HTR-8/SVneo (cell line): ENCODE data around the gene WDR38.

ENCODE experiments used
- DNase-seq: peaks from one replicate; pipeline ENCODE4 v3.0.0; 2011; ENCODE audit warnings: low spot score, mixed read lengths; ENCODE audit not compliant: insufficient read length
- FAIRE-seq: peaks from 2 replicates; lab custom pipeline; 2011; peaks lifted over from hg19 to GRCh38; lab: Jason Lieb, UNC

The WDR38 gene, protein sequence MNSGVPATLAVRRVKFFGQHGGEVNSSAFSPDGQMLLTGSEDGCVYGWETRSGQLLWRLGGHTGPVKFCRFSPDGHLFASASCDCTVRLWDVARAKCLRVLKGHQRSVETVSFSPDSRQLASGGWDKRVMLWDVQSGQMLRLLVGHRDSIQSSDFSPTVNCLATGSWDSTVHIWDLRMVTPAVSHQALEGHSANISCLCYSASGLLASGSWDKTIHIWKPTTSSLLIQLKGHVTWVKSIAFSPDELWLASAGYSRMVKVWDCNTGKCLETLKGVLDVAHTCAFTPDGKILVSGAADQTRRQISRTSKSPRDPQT

DNA sequence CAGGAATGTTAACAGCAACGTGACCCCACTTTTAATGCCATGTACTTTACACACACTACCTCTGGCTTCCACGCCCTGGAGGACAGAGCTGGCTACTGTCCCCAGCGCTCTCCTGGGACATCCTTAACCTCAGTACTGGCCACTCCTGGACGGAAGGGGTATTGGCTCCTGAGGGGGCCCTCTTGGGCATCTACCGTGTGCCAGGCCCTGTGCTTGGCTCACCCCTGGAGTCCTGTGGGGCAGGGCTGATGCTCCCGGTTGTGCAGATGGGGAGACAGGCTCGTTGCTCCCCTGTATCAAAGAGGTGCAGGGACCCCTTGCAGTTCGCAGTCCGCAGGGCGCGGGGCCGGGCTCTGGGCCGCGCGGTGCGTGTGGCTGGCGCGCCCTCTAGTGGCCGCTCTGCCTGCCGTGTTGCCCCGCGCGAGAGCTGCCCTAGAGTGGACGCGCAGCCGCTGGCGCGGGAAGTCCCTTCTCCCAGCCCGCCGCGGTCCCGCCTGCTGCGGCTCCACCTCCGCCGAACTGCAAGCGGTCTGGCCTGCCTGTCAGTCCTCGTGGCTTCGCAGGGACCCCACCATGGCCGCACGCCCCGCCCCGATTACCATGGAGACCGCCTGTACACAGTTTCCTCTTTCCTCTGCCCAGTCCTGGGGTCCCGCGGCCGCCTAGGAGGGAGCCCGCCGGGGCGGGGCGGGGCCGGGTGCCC, at the start of gene WDR38:
TSS of gene WDR38 (plus strand) at position 632 of the 703 bp plus-strand sequence. CDS start 72 bp downstream, outside the sequence.
- FAIRE-seq (peak; percentile 4), DNase-seq (peak; percentile 81)

DNA sequence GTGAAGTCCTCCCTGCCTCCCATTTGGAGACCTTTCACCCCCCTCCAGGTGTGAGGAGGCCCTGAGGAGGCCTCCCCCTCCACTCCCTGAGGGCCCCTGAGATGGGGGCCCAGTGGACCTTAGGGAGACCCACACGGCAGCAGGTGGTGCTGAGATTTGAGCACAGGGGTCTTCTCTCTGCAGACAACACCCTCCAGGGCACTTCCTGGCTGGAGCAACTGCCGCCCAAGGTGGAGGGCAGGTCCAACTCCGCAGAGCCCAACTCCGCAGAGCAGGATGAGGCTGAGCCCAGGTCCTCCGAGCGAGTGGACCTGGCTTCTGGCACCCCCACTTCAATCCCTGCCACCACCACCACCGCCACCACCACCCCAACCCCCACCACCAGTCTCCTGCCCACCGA, 49.3 kb upstream of the WDR38 start:
- FAIRE-seq, result no peak

DNA sequence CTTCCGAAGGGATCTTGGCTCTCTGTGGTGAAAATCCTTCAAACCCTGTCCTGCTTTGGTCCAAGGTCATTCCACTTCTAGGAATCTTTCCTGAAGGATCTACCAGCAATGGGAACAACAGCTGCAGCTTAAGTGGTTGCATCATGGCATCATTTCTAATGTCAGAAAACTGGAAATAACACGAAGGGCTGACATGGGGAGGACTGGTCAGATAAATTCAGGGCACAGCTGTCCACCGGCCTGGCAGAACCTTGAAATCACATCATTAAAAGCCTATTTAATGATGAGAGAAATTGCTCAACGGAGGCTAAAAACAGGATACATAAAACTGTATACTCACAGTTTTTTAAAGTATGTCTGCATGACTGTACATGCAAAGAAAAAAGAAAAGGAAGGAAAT, 48.1 kb upstream of the WDR38 start:
- no peak for FAIRE-seq
- no peak for DNase-seq

More for the DNA sequence above, 49.3 kb upstream of the WDR38 start:
- DNase-seq, result no peak

DNA sequence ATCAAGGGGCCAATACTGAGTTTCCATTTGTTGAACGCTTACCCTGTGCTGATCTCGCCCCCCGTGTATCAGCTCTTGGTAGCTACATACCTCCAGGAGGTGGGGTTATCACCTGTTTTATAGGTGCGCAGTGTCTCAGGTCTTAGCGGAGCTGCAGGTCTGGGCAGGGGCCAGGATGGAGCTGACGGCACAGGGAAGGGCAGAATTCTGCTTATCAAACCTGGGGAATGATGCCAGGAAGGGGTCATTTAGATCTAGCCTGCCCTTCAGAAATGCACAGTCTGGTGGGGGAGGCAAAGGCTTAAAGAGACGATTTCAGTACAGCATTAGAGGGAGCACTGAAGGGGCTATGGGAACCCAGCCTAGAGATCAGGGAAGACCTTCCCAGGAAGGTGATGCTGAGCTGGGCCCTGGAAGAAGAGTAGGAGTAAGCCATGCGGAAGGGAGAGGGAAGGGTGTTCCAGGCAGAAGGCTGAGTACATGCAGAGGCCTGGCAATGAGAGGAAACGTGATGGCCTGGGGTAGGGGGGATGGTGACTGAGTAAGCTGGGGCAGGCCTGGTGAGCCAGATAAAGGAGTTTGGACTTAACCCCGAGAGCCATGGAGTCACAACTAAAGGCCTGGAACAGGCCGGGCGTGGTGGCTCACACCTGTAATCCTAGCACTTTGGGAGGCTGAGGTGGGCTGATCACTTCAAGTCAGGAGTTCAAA, 44.9 kb upstream of the WDR38 start:
- no peak for FAIRE-seq
- no peak for DNase-seq

DNA sequence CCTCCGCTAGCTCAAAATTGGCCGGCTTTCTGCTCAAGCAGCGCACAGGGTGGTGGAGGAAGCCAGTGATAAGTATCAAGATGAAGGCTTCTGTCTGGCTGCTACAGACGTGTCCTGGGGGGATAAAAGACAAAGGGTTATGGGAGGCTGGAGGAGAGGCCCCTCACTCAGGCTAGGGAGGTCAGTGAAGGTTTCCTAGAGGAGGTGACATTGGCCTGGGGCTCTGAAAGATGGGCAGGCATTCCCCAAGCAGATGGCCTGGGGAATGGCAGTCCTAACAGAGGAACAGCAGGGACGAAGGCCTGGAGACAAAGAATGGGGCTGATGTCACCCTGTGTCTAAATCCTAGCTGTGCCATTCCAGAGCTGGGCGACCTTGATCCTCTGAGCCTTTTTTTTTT, 44.0 kb upstream of the WDR38 start:
- DNase-seq (no peak), FAIRE-seq (no peak)

DNA sequence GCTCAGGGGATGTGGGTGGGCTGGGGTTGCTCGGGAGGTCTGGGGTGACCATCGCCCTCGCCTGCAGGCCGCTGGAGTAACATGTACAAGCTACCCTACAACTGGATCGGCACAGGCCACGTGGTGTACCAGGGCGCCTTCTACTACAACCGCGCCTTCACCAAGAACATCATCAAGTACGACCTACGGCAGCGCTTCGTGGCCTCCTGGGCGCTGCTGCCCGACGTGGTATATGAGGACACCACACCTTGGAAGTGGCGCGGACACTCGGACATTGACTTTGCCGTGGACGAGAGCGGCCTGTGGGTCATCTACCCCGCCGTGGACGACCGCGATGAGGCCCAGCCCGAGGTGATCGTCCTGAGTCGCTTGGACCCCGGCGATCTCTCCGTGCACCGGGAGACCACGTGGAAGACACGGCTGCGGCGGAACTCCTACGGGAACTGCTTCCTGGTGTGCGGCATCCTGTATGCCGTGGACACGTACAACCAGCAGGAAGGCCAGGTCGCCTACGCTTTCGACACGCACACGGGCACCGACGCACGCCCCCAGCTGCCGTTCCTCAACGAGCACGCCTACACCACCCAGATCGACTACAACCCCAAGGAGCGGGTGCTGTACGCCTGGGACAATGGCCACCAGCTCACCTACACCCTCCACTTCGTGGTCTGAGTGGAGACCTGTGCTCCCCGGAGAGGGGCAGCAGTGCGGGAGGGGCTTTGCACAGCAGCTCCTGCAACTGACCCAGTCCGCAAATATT, 43.3 kb upstream of the WDR38 start:
- DNase-seq, result no peak
- FAIRE-seq, result no peak

DNA sequence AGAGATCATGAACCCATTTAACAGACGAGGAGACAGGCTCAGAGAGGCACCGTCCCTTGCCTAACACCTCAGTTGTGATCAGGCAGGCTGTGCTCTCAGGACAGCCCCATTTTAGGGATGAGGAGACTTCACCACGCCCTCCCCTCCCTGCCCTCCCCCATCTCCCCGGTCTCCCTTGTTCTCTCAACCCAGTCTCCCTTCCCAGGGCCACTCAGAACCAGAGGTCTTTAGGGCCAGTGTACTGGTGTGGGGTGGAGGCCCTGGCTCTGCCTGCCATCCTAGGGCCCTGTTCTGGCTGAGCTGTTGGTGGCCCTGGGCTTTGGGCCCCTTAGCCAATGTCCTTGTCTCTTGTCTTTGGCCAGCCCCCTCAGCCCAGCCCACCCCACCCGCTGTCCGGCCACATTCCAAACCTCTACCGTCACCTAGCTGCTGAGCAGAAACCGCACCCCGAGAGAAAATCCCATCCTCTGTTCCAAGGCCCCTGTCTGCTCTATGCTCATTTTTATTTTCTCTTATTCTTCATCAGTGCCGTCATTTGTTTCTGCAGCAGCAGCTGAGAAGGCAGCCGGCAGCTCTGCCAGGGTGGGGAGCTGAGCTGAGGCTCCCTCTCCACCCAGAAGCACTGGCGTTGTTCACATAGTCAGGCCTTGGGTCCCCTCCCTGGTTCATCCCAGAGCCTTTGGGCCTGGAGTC, 42.5 kb upstream of the WDR38 start:
- DNase-seq (peak; percentile 90), FAIRE-seq (peak; percentile 66)

DNA sequence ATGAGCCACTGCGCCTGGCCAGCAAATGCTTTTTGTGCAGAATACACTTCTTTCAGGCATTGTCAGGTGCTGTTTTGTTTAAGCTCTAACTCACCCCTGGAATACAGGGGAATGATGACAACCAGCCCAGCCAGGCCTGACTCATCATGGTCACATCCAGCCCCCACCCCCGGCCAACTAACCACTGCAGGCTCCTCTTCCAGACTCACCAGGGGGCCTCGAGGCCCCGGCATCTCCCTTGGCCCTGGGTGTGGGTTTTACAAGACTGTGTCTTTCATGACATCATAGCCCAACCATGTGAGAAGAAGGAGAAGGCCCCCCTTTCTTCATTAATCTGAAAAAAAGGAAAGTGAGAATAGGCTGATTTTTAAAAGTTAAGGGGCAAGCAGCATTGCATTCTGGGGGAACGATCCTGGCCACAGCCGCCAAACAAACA, 40.8 kb upstream of the WDR38 start:
- DNase-seq (peak; percentile 91), FAIRE-seq (peak; percentile 77)

DNA sequence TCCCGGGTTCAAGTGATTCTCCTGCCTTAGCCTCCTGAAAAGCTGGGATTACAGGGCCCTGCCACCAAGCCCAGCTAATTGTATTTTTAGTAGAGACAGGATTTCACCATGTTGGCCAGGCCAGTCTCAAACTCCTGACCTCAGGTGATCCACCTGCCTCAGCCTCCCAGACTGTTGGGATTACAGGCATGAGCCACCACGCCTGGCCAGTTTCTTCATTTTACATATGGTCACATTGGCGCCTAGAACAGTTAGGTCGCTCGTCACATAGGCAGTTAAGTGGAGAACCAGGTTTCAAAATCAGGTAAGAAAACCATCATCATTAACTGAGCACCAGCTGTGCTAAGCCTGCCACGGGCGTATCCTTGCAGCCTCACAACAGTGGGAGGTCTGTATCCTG, 40.2 kb upstream of the WDR38 start:
- FAIRE-seq, result no peak
- DNase-seq, result no peak

DNA sequence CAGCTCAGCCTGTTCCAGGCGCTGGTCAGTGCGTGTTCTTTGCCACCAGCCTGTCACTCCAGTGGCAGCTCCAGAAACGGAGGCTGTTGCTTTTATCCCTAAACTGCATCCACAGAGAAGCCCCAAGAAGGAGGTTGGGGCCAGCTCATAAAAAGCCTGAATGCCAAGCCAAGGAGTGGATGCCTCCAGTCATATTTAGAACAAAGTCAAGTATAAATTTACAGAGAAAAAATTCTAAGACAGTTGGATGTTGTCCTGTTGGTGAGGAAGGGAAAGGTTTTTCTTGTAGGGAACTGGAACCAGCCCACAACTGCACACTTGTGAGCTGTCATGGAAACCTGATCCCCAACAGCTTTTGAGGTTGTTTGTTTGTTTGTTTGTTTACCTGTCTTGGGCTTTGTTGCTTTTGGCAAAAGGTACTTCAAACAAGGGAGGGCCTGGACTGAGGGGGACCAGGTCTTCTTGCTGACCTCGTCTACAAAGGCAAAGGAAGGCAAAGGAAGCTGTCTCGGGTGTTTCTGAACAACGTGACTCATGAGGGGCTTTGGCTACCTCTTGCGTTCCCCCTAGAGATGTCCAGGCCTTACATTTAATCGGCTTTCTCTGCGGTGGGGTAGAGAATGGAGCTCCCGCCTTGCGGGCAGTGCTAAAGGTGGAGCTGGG, 39.6 kb upstream of the WDR38 start:
- no peak for DNase-seq
- no peak for FAIRE-seq

DNA sequence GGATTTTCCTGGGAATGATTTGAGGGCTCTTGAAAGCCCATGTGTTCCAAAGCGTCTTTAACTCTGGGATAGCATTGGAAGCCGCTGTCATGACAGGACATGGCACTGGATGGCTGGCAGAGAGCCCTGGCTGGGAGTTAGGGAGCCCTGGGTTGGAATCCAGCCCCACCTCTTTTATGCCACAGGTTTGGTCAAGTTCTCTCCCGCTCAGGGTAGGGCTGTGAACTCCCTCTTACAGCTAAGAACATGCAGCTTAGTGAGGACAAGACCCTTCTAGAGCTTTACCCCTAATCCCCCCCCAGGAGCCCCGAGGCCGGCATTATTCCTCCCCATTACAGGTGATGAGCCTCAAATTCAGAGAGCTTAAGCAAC, 39.1 kb upstream of the WDR38 start:
- FAIRE-seq (no peak), DNase-seq (no peak)

DNA sequence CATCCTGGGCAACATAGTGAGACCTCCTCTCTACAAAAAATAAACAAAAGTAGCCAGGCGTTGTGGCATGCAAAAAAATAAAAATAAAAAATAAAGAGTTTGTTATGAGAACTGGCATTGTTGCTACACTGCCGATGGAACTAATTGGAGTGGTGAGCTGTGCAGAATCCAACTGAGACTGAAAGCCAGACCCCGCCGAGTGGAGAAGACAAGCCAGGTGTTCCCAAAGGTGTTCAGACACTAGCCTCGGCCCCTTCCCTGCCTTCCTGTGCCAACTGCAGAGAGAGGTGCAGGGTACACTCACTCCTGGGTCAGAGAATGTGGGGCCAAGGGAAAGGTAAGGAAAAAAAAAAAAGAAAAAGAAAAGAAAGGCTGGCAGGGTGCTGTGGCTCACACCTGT, 37.7 kb upstream of the WDR38 start:
- DNase-seq, result no peak
- FAIRE-seq, result no peak

DNA sequence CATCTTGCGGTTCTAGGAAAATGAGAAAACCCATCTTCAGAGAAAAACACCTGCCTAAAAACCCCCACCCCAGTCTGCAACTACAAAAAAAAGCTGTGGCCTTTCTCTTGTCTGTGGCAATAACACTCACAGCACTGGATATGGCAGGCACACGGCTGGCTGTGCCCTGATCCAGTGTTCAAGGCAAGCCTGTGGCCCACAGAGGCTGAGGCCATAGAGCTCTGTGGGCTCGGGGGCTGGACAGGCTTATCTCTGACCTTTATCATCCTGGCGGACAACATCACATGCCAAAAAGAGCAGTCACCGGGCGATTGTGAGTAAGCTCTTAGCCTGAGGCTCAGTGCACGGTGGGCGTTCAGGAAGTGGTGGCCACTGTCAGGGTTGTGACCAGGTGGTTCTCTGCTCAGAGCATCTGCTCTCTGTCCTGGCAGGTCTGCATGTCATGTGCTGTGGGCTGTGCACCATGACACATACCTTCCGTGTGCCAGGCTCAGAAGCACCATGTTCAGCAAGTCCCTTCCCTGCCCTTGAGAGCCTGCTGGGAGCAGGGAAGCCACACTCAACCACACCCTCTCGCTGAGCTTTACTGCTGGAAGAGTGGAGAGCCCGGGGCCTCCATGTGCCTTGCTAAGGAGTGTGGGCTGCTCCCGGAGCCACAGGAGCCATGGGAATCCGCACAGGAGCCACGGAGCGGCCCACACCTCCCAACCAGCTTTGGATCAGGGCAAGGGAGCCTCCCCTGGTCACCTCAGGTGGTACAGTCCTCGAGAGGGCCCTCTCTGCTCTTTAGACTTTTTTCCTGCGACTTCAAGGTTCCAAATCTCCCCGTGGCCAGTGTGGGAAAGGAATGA, 34.6 kb upstream of the WDR38 start:
- FAIRE-seq (peak; percentile 68), DNase-seq (peak; percentile 49)

DNA sequence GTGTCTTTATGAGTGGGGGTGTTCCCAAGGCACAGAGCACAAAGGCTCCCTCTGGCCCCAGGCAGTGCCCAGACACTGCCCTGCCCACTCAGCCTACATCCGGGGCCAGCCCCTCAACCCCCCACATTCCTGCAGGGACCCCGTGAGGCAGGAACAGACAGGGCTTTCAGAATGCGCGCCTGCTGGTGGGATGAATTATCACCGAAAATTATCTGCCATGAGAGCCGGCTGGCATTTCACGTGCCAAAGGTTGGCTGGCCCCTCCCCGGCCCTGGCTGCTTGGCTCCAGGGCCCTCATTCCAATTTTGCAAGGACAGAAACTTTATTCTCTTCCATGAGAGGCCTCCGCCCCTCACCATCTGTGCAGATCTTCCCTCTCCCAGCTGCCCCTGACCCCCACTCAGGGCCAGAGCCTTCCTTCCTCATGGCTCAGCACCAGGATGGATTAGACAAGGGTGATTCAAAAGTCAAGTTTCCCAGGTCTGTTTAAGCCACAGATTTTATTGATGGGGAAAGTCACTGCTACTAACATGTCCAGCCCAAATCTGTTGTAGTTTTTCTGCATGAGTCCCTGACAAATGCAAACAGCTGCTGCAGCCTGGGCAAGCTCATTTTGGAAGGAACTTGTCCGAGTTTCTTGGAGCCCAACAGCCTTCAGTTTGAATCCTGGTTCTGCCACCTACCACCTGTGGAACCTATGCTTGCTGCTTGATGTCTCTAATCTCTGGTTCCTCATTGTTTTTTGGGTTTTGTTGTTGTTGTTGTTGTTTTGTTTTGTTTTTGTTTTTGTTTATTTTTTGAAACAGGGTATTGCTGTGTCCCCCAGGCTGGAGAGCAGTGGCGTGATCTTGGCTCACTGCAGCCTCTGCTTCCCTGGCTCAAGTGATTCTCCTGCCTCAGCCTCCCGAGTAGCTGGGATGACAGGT, 32.3 kb upstream of the WDR38 start:
- no peak for FAIRE-seq
- DNase-seq, result no peak

DNA sequence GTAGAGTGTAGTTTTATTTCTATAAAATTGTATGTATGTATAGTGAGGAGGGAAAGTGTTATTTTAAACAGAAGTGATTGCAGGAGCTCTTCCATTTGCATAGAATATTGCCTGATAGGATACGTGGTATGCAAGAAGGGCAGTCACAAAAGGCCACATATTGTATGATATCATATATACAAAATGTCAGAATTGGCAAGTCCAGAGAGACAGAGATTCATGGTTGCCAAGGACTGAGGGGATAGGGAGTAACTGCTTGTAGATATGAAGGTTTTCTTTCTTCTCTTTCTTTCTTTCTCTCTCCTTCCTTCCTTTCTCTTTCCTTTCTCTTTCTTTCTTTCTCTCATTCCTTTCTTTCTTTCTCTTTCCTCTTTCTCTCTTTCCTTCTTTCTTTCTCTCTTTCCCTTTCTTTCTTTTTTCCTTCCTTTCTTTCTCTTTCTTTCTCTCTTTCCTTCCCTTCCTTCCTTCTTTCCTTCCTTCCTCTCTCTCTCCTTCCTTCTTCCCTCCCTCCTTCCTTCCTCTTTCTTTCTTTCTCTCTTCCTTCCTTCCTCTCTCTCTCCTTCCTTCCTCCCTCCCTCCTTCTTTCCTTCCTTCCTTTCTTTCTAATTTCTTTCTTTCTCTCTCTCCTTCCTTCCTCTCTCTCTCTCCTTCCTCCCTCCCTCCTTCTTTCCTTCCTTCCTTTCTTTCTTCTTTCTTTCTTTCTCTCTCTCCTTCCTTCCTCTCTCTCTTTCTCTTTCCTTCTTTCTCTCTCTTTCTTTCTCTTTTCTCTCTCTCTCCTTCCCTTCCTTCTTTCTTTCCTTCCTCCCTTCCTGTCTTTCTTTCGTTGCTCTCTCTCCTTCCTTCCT, 24.5 kb upstream of the WDR38 start:
- DNase-seq (no peak), FAIRE-seq (no peak)

DNA sequence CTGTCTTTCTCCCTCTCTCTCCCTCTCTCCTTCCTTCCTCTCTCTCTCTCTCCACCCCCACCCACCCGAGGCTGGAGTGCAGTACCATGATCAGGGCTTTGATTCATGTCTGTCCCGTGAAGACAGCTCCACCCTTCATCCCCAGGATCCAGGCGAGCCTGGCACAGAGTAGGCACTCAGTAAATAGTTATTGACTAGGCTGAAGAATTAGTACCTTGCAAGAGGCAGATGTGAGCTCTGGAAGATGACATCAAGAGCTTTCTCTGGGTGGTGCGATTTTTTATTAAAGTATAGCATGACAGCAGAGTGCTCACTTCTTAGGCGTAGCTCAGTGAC, 24.0 kb upstream of the WDR38 start:
- FAIRE-seq, result no peak
- DNase-seq, result no peak

DNA sequence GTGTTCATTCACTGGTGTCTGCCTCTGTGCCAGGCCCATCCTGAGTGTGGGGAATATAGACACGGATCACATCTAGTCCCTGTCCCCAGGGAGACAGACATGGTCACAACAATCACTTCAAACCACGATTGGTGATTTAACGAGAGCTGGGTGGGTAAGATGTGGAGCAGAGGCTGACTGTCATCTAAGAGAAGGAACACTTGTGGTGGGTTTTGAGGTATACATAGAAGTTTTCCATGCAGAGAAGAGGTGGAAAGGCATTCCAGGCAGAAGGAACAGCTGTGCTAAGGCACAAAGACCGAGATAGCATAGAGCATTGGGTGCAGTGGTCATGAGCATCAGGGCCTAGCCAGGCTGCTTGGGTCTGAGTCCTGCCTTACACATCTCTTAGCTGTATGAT, 22.7 kb upstream of the WDR38 start:
- FAIRE-seq (no peak), DNase-seq (no peak)
